Vagina (tissue), 2 donors: Measurements from ENCODE around the gene GAGE13.
"Not testable (repeated sequence)": the region's sequence is repeated elsewhere in the genome, so short reads cannot be mapped to it uniquely, and the experiment has no call there.

ENCODE experiments used
- POLR2A ChIP-seq, 2 donors: fragments of 450-650 bp; IDR thresholded peaks; one replicate each; pipeline ENCODE4 v1.6.1; 2017; ENCODE audit warnings: antibody characterized with exemption in 2 of 2, mild to moderate bottlenecking in 2 of 2, moderate library complexity in 2 of 2
- TF ChIP-seq, protein P1 (sequence below), 3 experiments: fragments of 450-650 bp in 2 of 3; fragments of 200-600 bp in 1 of 3; sonication (generic) in 1 of 3; IDR thresholded peaks; one replicate each; pipeline ENCODE4 v1.5.1; 2017 to 2019; ENCODE audit warnings: antibody characterized with exemption in 3 of 3, mild to moderate bottlenecking in 2 of 3, moderate library complexity in 2 of 3

DNA sequence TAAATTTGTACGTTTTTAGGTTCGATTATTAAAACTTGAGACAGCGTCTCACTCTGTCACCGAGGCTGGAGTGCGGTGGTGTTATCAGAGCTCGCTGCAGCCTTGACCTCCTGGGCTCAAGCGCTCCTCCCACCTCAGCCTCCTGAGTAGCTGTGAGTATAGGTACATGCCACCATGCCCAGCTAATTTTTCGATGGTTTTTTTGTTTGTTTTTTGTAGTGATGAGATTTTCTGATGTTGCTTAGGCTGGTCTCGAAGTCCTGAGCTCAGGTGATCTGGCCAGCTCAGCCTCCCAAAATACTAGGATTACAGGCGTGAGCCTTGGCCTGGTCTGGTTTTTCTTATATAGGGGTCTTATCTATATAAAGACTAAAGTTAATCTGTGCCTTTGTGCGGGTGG, 961 bp upstream of the GAGE13 start:
- TF ChIP-seq, protein P1, sequence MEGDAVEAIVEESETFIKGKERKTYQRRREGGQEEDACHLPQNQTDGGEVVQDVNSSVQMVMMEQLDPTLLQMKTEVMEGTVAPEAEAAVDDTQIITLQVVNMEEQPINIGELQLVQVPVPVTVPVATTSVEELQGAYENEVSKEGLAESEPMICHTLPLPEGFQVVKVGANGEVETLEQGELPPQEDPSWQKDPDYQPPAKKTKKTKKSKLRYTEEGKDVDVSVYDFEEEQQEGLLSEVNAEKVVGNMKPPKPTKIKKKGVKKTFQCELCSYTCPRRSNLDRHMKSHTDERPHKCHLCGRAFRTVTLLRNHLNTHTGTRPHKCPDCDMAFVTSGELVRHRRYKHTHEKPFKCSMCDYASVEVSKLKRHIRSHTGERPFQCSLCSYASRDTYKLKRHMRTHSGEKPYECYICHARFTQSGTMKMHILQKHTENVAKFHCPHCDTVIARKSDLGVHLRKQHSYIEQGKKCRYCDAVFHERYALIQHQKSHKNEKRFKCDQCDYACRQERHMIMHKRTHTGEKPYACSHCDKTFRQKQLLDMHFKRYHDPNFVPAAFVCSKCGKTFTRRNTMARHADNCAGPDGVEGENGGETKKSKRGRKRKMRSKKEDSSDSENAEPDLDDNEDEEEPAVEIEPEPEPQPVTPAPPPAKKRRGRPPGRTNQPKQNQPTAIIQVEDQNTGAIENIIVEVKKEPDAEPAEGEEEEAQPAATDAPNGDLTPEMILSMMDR (IDR thresholded peaks at IDR 0.05) = not testable (repeated sequence)
- TF ChIP-seq POLR2A (IDR thresholded peaks at IDR 0.05) = not testable (repeated sequence)
